A172 (cell line): ENCODE results near the gene PIGR. TPM values are rescaled to one million over a fixed set of nuclear protein-coding genes. Genes with fewer than 3 reads are reported as not detected.
A peak's percentile ranks its signal among the peaks of the same experiment; 100 is the strongest.
"Not testable (repeated sequence)": the region's sequence is repeated elsewhere in the genome, so short reads cannot be mapped to it uniquely, and the experiment has no call there.

Experiments
- DNase-seq: peaks from one replicate; pipeline ENCODE4 v3.0.0-alpha.2; 2015; ENCODE audit warnings: low spot score
- total RNA-seq: library from RNA; depleted of rRNA; stranded (reverse); fragments of >200 nt; shearing (Covaris generic); gene quantifications from 2 replicates; pipeline ENCODE4 v1.2.3, GENCODE V29; 2014

Gene PIGR
- total RNA-seq, 1 experiment from 2014 or later, result not detected

- DNase-seq, result no peak
Measured at GRCh38 chr1:206933333-206933945, 12.8 kb downstream of the PIGR start.

GRCh38 chr1:206932177-206932576 lies 14.1 kb downstream of the PIGR start:
- DNase-seq, result no peak

- no peak for DNase-seq
Measured at GRCh38 chr1:206931709-206932108, 14.6 kb downstream of the PIGR start.

- no peak for DNase-seq
Measured at GRCh38 chr1:206930210-206930798, 16.0 kb downstream of the PIGR start.

- no peak for DNase-seq
Measured at GRCh38 chr1:206929524-206929923, 16.7 kb downstream of the PIGR start.

- DNase-seq, result no peak
Measured at GRCh38 chr1:206926286-206926685, 20.0 kb downstream of the PIGR start.

- no peak for DNase-seq
Measured at GRCh38 chr1:206925106-206925736, 21.0 kb downstream of the PIGR start.

GRCh38 chr1:206924592-206925105 lies 21.6 kb downstream of the PIGR start:
- no peak for DNase-seq

- DNase-seq, result not testable (repeated sequence)
Measured at GRCh38 chr1:206923961-206924557, 22.2 kb downstream of the PIGR start.

GRCh38 chr1:206923009-206923960 lies 23.0 kb downstream of the PIGR start:
- DNase-seq, result no peak

- no peak for DNase-seq
Measured at GRCh38 chr1:206922524-206922923, 23.7 kb downstream of the PIGR start.

- no peak for DNase-seq
Measured at GRCh38 chr1:206921772-206922265, 24.4 kb downstream of the PIGR start, which contains the start of gene FCMR. FCMR (minus strand) TSS chr1:206921941; CDS start chr1:206921854, 87 bp downstream.

- DNase-seq, result no peak
Measured at GRCh38 chr1:206918076-206918475, 28.2 kb downstream of the PIGR start.

GRCh38 chr1:206916000-206916709 lies 30.1 kb downstream of the PIGR start:
- DNase-seq, result no peak

- DNase-seq, result no peak
Measured at GRCh38 chr1:206915030-206915735, 31.1 kb downstream of the PIGR start.

GRCh38 chr1:206913766-206914537 lies 32.3 kb downstream of the PIGR start:
- DNase-seq, result no peak

- peak; percentile 84 for DNase-seq
Measured at GRCh38 chr1:206912445-206913095, 33.7 kb downstream of the PIGR start.

- peak; percentile 74 for DNase-seq
Measured at GRCh38 chr1:206911064-206911663, 35.1 kb downstream of the PIGR start.
